GM13976 (cell line): ENCODE data around the gene ANXA4.

Experiments used
- DNase-seq: peaks from one replicate; pipeline ENCODE4 v3.0.0; 2012; ENCODE audit warnings: low spot score
- in situ Hi-C: fragments of 300-500 bp; cut with MboI; formaldehyde crosslinking; loops from one replicate; pipeline ENCODE4 v1.12.0; 2022; ENCODE audit warnings: low sequenced_read_pairs, mixed read lengths, inconsistent platforms; ENCODE audit not compliant: unreplicated experiment
- TF ChIP-seq, protein P1 (sequence below): IDR thresholded peaks from 2 replicates; pipeline ENCODE4 v1.5.1; 2012; ENCODE audit warnings: borderline replicate concordance, mild to moderate bottlenecking; ENCODE audit not compliant: insufficient read depth; ENCODE audit errors: extremely low read depth, missing control alignments, control extremely low read depth

The ANXA4 gene

DNA sequence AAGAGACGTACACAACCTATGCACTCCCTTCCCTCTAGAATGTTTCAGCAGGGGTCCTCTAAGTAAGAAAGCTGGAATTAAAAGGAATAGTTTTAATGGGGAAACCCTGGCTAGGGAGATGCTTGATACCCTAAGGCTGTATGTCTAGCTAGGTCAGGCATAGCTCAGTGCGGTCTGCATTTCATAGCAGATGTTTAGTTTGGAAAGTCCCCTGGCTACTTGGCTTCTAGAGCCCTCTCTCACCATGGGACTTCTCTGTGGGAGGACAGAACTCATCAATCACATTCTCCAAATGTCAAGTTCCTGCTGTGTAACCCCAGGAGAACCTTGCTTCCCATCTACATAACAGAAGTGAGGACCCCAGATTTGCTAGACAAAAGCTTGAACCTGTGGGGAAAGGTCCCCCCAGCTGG is 24.1 kb upstream of the ANXA4 start:
- in situ Hi-C loops = no loop called here
- TF ChIP-seq, protein P1, sequence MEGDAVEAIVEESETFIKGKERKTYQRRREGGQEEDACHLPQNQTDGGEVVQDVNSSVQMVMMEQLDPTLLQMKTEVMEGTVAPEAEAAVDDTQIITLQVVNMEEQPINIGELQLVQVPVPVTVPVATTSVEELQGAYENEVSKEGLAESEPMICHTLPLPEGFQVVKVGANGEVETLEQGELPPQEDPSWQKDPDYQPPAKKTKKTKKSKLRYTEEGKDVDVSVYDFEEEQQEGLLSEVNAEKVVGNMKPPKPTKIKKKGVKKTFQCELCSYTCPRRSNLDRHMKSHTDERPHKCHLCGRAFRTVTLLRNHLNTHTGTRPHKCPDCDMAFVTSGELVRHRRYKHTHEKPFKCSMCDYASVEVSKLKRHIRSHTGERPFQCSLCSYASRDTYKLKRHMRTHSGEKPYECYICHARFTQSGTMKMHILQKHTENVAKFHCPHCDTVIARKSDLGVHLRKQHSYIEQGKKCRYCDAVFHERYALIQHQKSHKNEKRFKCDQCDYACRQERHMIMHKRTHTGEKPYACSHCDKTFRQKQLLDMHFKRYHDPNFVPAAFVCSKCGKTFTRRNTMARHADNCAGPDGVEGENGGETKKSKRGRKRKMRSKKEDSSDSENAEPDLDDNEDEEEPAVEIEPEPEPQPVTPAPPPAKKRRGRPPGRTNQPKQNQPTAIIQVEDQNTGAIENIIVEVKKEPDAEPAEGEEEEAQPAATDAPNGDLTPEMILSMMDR = no peak
- peak; percentile 56 for DNase-seq

DNA sequence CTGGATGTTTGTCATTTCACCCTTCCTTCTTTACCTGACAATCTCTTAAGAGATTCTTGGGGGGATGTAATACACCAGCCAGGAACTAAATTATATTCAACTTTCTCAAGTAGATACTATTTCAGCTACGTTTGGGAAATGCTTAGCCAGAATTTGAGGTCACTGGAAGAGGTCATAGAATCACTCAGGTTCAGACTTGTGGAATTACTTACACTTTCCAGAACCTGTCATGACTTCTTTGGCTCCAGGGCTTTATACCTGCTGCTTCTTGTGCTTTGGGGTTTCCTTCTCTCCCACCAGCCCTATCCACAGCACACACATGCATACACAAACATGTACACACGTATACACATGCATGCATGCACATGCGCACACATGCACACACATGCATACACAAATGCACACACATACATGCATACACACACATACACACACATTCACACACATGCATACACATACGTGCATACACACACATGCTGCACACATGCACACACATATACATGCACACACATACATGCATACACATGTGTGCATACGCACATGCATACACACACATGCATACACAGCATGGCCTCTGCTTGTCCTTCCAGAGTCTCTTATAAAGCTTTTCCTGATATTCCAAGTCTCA is 23.5 kb upstream of the ANXA4 start:
- in situ Hi-C loops = no loop called here
- DNase-seq = no peak
- TF ChIP-seq, protein P1 = no peak

DNA sequence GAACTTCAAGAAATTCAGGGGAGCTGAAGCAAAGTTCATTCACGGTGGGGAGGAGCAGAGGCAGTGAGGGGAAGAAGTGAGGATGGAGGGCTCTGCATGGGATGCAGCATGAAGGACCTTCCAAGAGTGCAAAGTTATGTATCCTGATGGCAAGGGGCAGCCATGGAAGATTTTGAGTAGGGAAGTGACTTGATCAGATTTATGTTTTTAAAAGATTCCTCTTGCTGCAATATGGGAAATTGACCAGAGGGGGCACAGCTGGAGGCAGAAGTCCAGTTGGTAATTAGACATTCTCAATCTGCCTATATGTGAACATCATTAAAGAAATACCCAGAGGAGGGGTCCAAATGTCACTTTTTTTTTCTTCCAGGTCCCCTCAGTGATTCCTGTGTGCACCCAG is 21.5 kb upstream of the ANXA4 start:
- DNase-seq = no peak
- in situ Hi-C loops = loop anchor here (10.0 kb wide), 1 partner anchor 184 kb away; no protein-coding TSS in a partner anchor

DNA sequence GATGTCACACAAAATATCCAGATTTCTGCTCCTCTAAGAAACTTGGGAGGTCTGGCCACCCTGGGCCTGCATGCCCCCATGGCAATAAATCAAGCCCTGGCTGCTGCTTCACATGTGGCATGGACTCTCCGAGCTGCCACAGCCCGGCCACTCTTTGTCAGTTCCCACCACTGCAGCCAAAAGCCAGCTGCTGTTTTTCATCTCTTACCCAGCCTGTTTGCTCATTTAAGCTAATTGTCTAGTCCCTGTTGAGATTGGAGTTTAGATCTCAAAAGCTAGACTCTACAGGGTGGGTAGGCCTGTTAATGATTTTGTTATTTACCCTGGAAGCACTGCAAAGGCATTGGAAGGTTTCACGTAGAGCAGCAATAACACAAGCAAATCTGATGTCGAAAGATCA is 20.9 kb upstream of the ANXA4 start:
- in situ Hi-C loops = loop anchor here (10.0 kb wide), 1 partner anchor 184 kb away; no protein-coding TSS in a partner anchor
- DNase-seq = no peak

More for the DNA sequence above, 21.5 kb upstream of the ANXA4 start:
- TF ChIP-seq, protein P1 = no peak

DNA sequence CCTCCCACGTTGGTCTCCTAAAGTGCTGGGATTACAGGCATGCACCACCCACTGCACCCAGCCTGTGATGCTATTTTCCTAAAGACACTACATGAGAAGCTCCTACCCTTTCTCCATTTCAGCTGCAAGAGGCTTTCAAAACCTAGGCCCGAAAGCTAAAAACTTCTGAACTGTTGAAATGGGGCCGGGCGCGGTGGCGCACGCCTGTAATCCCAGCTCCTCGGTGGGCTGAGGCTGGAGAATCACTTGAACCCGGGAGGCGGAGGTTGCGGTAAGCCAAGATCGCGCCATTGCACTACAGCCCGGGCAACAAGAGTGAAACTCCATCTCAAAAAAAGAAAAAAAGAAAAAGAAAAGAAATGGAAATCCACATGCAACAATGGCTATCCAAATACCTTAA is 18.1 kb upstream of the ANXA4 start:
- DNase-seq = no peak
- in situ Hi-C loops = loop anchor here (10.0 kb wide), 1 partner anchor 181 kb away; no protein-coding TSS in a partner anchor
- TF ChIP-seq, protein P1 = no peak

More for the DNA sequence above, 20.9 kb upstream of the ANXA4 start:
- TF ChIP-seq, protein P1 = no peak

DNA sequence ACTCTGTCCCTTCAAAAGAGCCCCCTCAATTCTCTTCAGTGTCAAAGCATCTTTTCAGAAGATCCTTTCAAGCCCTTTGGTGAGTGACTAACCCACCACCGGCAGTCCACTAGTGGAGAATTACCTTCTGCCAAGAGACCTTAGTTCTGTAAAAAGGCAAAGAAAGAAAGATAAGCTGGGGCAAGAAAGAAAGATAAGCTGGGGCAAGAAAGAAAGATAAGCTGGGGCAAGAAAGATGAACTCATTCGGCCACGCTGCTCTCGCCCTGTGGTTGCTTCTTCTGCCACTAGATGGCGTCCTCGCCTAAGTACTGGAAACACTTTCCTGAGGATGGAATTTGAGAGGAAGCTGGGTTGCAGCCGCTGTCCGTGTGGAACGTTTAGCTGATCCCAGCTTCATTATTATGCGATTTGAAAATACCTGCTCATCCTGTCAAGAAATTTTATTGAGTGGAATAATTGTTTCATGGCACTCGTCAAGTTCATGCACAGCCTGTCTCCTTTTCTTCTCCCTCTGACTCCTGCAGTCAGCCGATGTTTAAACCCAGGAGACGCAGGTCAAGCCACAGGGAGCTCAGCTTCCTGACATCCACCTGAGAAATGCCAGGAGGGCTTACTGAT is 17.3 kb upstream of the ANXA4 start:
- TF ChIP-seq, protein P1 = peak; percentile 87
- in situ Hi-C loops = loop anchor here (10.0 kb wide), 1 partner anchor 180 kb away; no protein-coding TSS in a partner anchor
- DNase-seq = peak; percentile 73
